HepG2 (cell line): Measurements from ENCODE around the gene RPEL1. TPM values are rescaled to one million over a fixed set of nuclear protein-coding genes. Genes with fewer than 3 reads are reported as not detected.

Source experiments
- ATF4 ChIP-seq, 2 experiments: fragments of 450-650 bp in 1 of 2; sonication (generic) in 1 of 2; formaldehyde crosslinking; IDR thresholded peaks; 2 replicates each; pipeline versions ENCODE4 v1.5.0 to v1.8.0; 2020 to 2022; ENCODE audit warnings: mild to moderate bottlenecking in 1 of 2, missing genetic modification reagents in 1 of 2
- CAMTA2 ChIP-seq: sonication (generic); formaldehyde crosslinking; IDR thresholded peaks from 2 replicates; pipeline ENCODE4 v1.4.0; 2020; ENCODE audit warnings: mild to moderate bottlenecking, missing genetic modification reagents, borderline replicate concordance
- CEBPB ChIP-seq: IDR thresholded peaks from 2 replicates; pipeline ENCODE4 v1.6.1; 2011; ENCODE audit warnings: low read depth, low read length, improper control_type of control experiment, borderline replicate concordance
- GTF2F1 ChIP-seq: fragments of 150-350 bp; IDR thresholded peaks from 2 replicates; pipeline ENCODE4 v1.6.1; 2014; ENCODE audit warnings: low read length
- HES4 ChIP-seq: sonication (generic); formaldehyde crosslinking; IDR thresholded peaks from 2 replicates; pipeline ENCODE4 v1.9.0; 2021; ENCODE audit warnings: mild to moderate bottlenecking, missing genetic modification reagents, borderline replicate concordance
- KDM6A ChIP-seq: IDR thresholded peaks from 2 replicates; pipeline ENCODE4 v1.6.1; 2016; ENCODE audit warnings: low read depth
- KLF12 ChIP-seq: sonication (generic); formaldehyde crosslinking; IDR thresholded peaks from 2 replicates; pipeline ENCODE4 v1.4.0; 2020; ENCODE audit warnings: missing genetic modification reagents, borderline replicate concordance
- MED1 ChIP-seq: sonication (generic); formaldehyde crosslinking; IDR thresholded peaks from 2 replicates; pipeline ENCODE4 v1.4.0; 2020; ENCODE audit warnings: missing genetic modification reagents
- SALL1 ChIP-seq: sonication (generic); formaldehyde crosslinking; IDR thresholded peaks from 2 replicates; pipeline ENCODE4 v1.8.0; 2022; ENCODE audit warnings: mild to moderate bottlenecking, missing genetic modification reagents
- TBP ChIP-seq: sonication (generic); formaldehyde crosslinking; IDR thresholded peaks from 2 replicates; pipeline ENCODE4 v1.5.0; 2020; ENCODE audit warnings: missing genetic modification reagents
- TRAFD1 ChIP-seq: sonication (generic); formaldehyde crosslinking; IDR thresholded peaks from 2 replicates; pipeline ENCODE4 v1.5.1; 2020; ENCODE audit warnings: missing genetic modification reagents, mild to moderate bottlenecking, borderline replicate concordance
- ZBTB40 ChIP-seq, 2 experiments: fragments of 450-650 bp in 1 of 2; sonication (generic) in 1 of 2; formaldehyde crosslinking in 1 of 2; IDR thresholded peaks; 2 replicates each; pipeline versions ENCODE4 v1.6.1 to v1.8.0; 2016 to 2022; ENCODE audit warnings: antibody characterized with exemption in 1 of 2, mild to moderate bottlenecking in 1 of 2, missing genetic modification reagents in 1 of 2
- ZFP37 ChIP-seq: sonication (generic); formaldehyde crosslinking; IDR thresholded peaks from 2 replicates; pipeline ENCODE4 v1.4.0; 2020; ENCODE audit warnings: missing genetic modification reagents, borderline replicate concordance
- ZIK1 ChIP-seq: sonication (generic); formaldehyde crosslinking; IDR thresholded peaks from 2 replicates; pipeline ENCODE4 v1.5.0; 2020; ENCODE audit warnings: mild to moderate bottlenecking, low read depth, missing genetic modification reagents, borderline replicate concordance
- ZNF12 ChIP-seq: sonication (generic); formaldehyde crosslinking; IDR thresholded peaks from 2 replicates; pipeline ENCODE4 v1.5.0; 2020; ENCODE audit warnings: missing genetic modification reagents
- ZNF333 ChIP-seq: sonication (generic); formaldehyde crosslinking; IDR thresholded peaks from 2 replicates; pipeline ENCODE4 v1.4.0; 2020; ENCODE audit warnings: mild to moderate bottlenecking, missing genetic modification reagents, borderline replicate concordance
- ZNF543 ChIP-seq: sonication (generic); formaldehyde crosslinking; IDR thresholded peaks from 2 replicates; pipeline ENCODE4 v1.4.0; 2020; ENCODE audit warnings: mild to moderate bottlenecking, missing genetic modification reagents
- ZNF557 ChIP-seq: sonication (generic); formaldehyde crosslinking; IDR thresholded peaks from 2 replicates; pipeline ENCODE4 v1.4.0; 2020; ENCODE audit warnings: missing genetic modification reagents
- ZNF720 ChIP-seq: sonication (generic); formaldehyde crosslinking; IDR thresholded peaks from 2 replicates; pipeline ENCODE4 v1.4.0; 2020; ENCODE audit warnings: missing genetic modification reagents
- polyA plus RNA-seq, 8 experiments: library from polyadenylated mRNA; depleted of rRNA in 3 of 8; stranded (reverse) in 7 of 8; unstranded in 1 of 8; fragments of >200 nt; fragmentation: Illumina TruSeq in 4 of 8; extraction: Trizol in 4 of 8; gene quantifications; 2 replicates each; pipeline versions ENCODE4 v1.2.1 to v1.2.3, GENCODE V29; 2011 to 2016; ENCODE audit warnings: low read depth in 4 of 8, missing spikeins in 1 of 8, mixed read lengths in 1 of 8; ENCODE audit not compliant: insufficient read depth in 1 of 8
- total RNA-seq, 5 experiments: library from RNA; depleted of rRNA; stranded (reverse); fragments of >200 nt; fragmentation: Illumina TruSeq; extraction: Trizol; gene quantifications; 2 replicates each; pipeline ENCODE4 v1.2.3, GENCODE V29; 2016; ENCODE audit warnings: low read depth in 1 of 5

Gene RPEL1
- total and polyA plus RNA-seq, 2 of the 13 experiments (the other 11 are each of a cell fraction or from before 2014, with no cell fraction given), result 0.04 to 0.07 TPM

- no peak for TF ChIP-seq ZBTB40 (IDR thresholded peaks at IDR 0.05)
- TF ChIP-seq ZBTB40 (CRISPR knock-in tag; IDR thresholded peaks at IDR 0.05), result no peak
- no peak for TF ChIP-seq HES4 (CRISPR knock-in tag)
- no peak for TF ChIP-seq GTF2F1
- no peak for TF ChIP-seq ATF4 (CRISPR knock-in tag; IDR thresholded peaks at IDR 0.05)
- TF ChIP-seq ZNF720 (CRISPR knock-in tag), result no peak
- TF ChIP-seq CAMTA2, result no peak
- no peak for TF ChIP-seq ZFP37
- no peak for TF ChIP-seq TBP (CRISPR knock-in tag)
- TF ChIP-seq ZNF543, result no peak
- no peak for TF ChIP-seq ZIK1 (CRISPR knock-in tag)
- TF ChIP-seq TRAFD1 (CRISPR knock-in tag), result no peak
- TF ChIP-seq SALL1 (CRISPR knock-in tag), result peak; percentile 30; the same call in 1 of the 2 replicates
- no peak for TF ChIP-seq ZNF12 (CRISPR knock-in tag)
- no peak for TF ChIP-seq KLF12 (CRISPR knock-in tag)
- TF ChIP-seq CEBPB, result no peak
- no peak for TF ChIP-seq MED1 (CRISPR knock-in tag)
- no peak for TF ChIP-seq ZNF557 (CRISPR knock-in tag)
- no peak for TF ChIP-seq KDM6A
- TF ChIP-seq ZNF333 (CRISPR knock-in tag), result no peak
These were observed 4.2 kb upstream of the RPEL1 start (continued) for GRCh38 chr10:103241262-103242011.
